A673 (cell line): ENCODE results near the gene KCNC1.

Experiments used
- EZH2 ChIP-seq: fragments of 200-600 bp; sonication (generic); IDR thresholded peaks from 2 replicates; pipeline ENCODE4 v1.6.1; 2017; ENCODE audit warnings: borderline replicate concordance, low read depth, mild to moderate bottlenecking, mixed read lengths, antibody characterized with exemption, low read length; ENCODE audit not compliant: poor library complexity, severe bottlenecking
- TF ChIP-seq, protein P1 (sequence below): fragments of 300-800, 200-600 bp; sonication (generic); conservative IDR thresholded peaks from 2 replicates; pipeline ENCODE4 v1.5.1; 2017; ENCODE audit warnings: low read depth, mild to moderate bottlenecking, antibody characterized with exemption, low read length, moderate library complexity, mixed read lengths

GRCh38 chr11:17763244-17763643 is 28.7 kb downstream of the KCNC1 start:
- TF ChIP-seq, protein P1, sequence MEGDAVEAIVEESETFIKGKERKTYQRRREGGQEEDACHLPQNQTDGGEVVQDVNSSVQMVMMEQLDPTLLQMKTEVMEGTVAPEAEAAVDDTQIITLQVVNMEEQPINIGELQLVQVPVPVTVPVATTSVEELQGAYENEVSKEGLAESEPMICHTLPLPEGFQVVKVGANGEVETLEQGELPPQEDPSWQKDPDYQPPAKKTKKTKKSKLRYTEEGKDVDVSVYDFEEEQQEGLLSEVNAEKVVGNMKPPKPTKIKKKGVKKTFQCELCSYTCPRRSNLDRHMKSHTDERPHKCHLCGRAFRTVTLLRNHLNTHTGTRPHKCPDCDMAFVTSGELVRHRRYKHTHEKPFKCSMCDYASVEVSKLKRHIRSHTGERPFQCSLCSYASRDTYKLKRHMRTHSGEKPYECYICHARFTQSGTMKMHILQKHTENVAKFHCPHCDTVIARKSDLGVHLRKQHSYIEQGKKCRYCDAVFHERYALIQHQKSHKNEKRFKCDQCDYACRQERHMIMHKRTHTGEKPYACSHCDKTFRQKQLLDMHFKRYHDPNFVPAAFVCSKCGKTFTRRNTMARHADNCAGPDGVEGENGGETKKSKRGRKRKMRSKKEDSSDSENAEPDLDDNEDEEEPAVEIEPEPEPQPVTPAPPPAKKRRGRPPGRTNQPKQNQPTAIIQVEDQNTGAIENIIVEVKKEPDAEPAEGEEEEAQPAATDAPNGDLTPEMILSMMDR: no peak
- TF ChIP-seq EZH2: no peak
